ENCODE measurements around the gene RPAP3. TPM values are rescaled to one million over a fixed set of nuclear protein-coding genes. Genes with fewer than 3 reads are reported as not detected.

The RPAP3 gene
- total RNA-seq, 1 experiment from 2014 or later: 47.2 TPM

GRCh38 chr12:47612953-47613352, 92.9 kb downstream of the RPAP3 start:
- no peak for DNase-seq
- Histone ChIP-seq H3K79me2 (ENCODE audit: low read length) (no peaks in the 10 kb centered on the region), H3K4me3 (ENCODE audit: low read length) (no peak overlapping the region), H3K4me2 (ENCODE audit: low read depth, low read length, poor library complexity, severe bottlenecking) (no peak overlapping the region), H3K9me3 (ENCODE audit: low read length) (peaks cover under 1% of the 10 kb centered on the region), H4K20me1 (ENCODE audit: insufficient read depth, low read depth, low read length) (no peaks in the 10 kb centered on the region), H3K27ac (ENCODE audit: low read length) (no peak overlapping the region), H3K36me3 (ENCODE audit: insufficient read depth, low read length) (peaks cover 14% of the 10 kb centered on the region), H3K9ac (ENCODE audit: low read length) (no peak overlapping the region), H2AFZ (ENCODE audit: low read length) (no peak overlapping the region), H3K9me2 (replicated peaks; ENCODE audit: insufficient read depth, low read length) (no peaks in the 10 kb centered on the region), H3K27me3 (ENCODE audit: low read length) (no peaks in the 10 kb centered on the region), H3K4me1 (ENCODE audit: low read length) (peaks cover 15% of the 10 kb centered on the region)

DNA sequence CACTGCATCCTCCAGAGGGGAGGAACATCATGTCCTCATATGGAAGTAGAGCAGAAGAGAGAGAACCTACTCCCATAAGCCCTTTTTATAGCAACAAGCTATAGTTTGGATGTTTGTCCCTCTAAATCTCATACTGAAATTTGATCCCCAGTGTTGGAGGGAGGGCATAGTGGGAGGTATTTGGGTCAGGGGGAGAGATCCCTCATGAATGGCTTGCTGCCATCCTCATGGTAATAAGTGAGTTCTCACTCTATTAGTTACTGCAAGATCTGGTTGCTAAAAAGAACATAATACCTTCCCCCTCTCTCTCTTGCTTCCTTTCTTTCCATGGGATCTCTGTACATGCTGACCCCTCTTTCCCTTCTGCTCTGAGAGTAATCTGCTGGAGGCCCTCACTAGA, 93.9 kb downstream of the RPAP3 start:
- H3K4me3 ChIP-seq (ENCODE audit: low read length): no peak overlapping the region
- peaks cover 15% of the 10 kb centered on the region for H3K4me1 ChIP-seq (ENCODE audit: low read length)
- H3K4me2 ChIP-seq (ENCODE audit: low read depth, low read length, poor library complexity, severe bottlenecking): no peak overlapping the region
- H3K27ac ChIP-seq (ENCODE audit: low read length): no peak overlapping the region
- H3K27me3 ChIP-seq (ENCODE audit: low read length): no peaks in the 10 kb centered on the region
- no peak overlapping the region for H2AFZ ChIP-seq (ENCODE audit: low read length)
- peaks cover 7% of the 10 kb centered on the region for H3K9me3 ChIP-seq (ENCODE audit: low read length)
- H3K79me2 ChIP-seq (ENCODE audit: low read length): no peaks in the 10 kb centered on the region
- H4K20me1 ChIP-seq (ENCODE audit: insufficient read depth, low read depth, low read length): no peaks in the 10 kb centered on the region
- peaks cover 22% of the 10 kb centered on the region for H3K36me3 ChIP-seq (ENCODE audit: insufficient read depth, low read length)
- no peak for DNase-seq
- no peak overlapping the region for H3K9ac ChIP-seq (ENCODE audit: low read length)
- no peaks in the 10 kb centered on the region for H3K9me2 ChIP-seq (replicated peaks; ENCODE audit: insufficient read depth, low read length)

Other genes starting within 250 kb of the RPAP3 start
- 1.2 and 10.7 TPM in 2 replicates for gene ENDOU, start 19.5 kb upstream of the RPAP3 start, total RNA-seq (2014; rRNA removed; shearing (Covaris generic); ENCODE audit: low replicate concordance)
- gene RAPGEF3, start 52.9 kb upstream of the RPAP3 start, total RNA-seq (2014; rRNA removed; shearing (Covaris generic); ENCODE audit: low replicate concordance): 4.4 and 11.9 TPM in 2 replicates
- 21.5 and 21.9 TPM in 2 replicates for gene SLC48A1, start 67.2 kb upstream of the RPAP3 start, total RNA-seq (2014; rRNA removed; shearing (Covaris generic); ENCODE audit: low replicate concordance)
- gene HDAC7, start 113.9 kb upstream of the RPAP3 start, total RNA-seq (2014; rRNA removed; shearing (Covaris generic); ENCODE audit: low replicate concordance): 36.2 and 54.8 TPM in 2 replicates
- not detected in 2 replicates for gene VDR, start 199.0 kb upstream of the RPAP3 start, total RNA-seq (2014; rRNA removed; shearing (Covaris generic); ENCODE audit: low replicate concordance)

Measured in Karpas-422 (cell line).